K562 (cell line): Measurements from ENCODE around the gene HELB. TPM values are rescaled to one million over a fixed set of nuclear protein-coding genes. Genes with fewer than 3 reads are reported as not detected.

Experiments
- ATAC-seq: fragments of 200-7000 bp; cut with Tn5 transposase; 3 replicates; pipeline ENCODE4 v1.9.1; 2020; ENCODE audit warnings: moderate library complexity
- BruUV-seq: library from RNA; stranded (reverse); fragments of 400-500 nt; replicated peaks from 2 replicates; lab custom pipeline; 2021; lab: Mats Ljungman, UMichigan
- CTCF ChIA-PET: fragments of 300-600 bp; formaldehyde crosslinking; extraction: SDS; loops from one replicate; lab custom pipeline; 2021; ENCODE audit warnings: low intra/inter-chr PET ratio; lab: Yijun Ruan, JAX
- POLR2A ChIA-PET: fragments of 300-600, 350-650 bp; sonication (Branson Sonifier 250); formaldehyde crosslinking; extraction: SDS; loops from one replicate; lab custom pipeline; 2021; ENCODE audit warnings: antibody characterized with exemption, inconsistent platforms; lab: Yijun Ruan, JAX
- DNase-seq, 4 experiments: peaks; one replicate each; pipeline versions ENCODE4 v3.0.0 to v3.0.0-alpha.2; 2011 to 2018; ENCODE audit warnings: low spot score in 3 of 4, mixed read lengths in 3 of 4; ENCODE audit errors: extremely low read depth in 1 of 4
- FAIRE-seq: peaks from 2 replicates; lab custom pipeline; 2011; peaks lifted over from hg19 to GRCh38; lab: Jason Lieb, UNC
- H2AFZ ChIP-seq: 2 replicates; pipeline ENCODE4 v1.6.0; 2011; ENCODE audit warnings: low read depth, low read length, control low read depth, inconsistent platforms
- H3K27ac ChIP-seq: fragments of 200-600 bp; 3 replicates; pipeline ENCODE4 v1.8.0; 2011; ENCODE audit warnings: low read depth, mild to moderate bottlenecking, control low read depth, inconsistent platforms, low read length, moderate library complexity, mixed read lengths; ENCODE audit errors: extremely low read depth
- H3K27me3 ChIP-seq, 2 experiments: fragments of 300-600 bp in 1 of 2; 2 replicates in 1 of 2; 3 replicates in 1 of 2; pipeline versions ENCODE4 v1.6.0 to v1.8.0; 2011; ENCODE audit warnings: inconsistent platforms in 2 of 2, low read length in 2 of 2, mild to moderate bottlenecking in 1 of 2, mixed read lengths in 1 of 2, moderate library complexity in 1 of 2; ENCODE audit not compliant: control insufficient read depth in 2 of 2, insufficient read depth in 2 of 2
- H3K36me3 ChIP-seq: fragments of 300-600 bp; 3 replicates; pipeline ENCODE4 v1.8.0; 2011; ENCODE audit warnings: mild to moderate bottlenecking, low read length, inconsistent platforms; ENCODE audit not compliant: control insufficient read depth, insufficient read depth
- H3K4me1 ChIP-seq, 2 experiments: fragments of 200-600 bp in 1 of 2; replicated peaks in 1 of 2; 2 replicates in 1 of 2; 3 replicates in 1 of 2; pipeline versions ENCODE4 v1.5.1 to v1.8.0; 2011; ENCODE audit warnings: inconsistent platforms in 2 of 2, low read length in 2 of 2, mild to moderate bottlenecking in 1 of 2, mixed read lengths in 1 of 2, moderate library complexity in 1 of 2; ENCODE audit not compliant: control insufficient read depth in 2 of 2, insufficient read depth in 2 of 2
- H3K4me2 ChIP-seq: 2 replicates; pipeline ENCODE4 v1.6.1; 2011; ENCODE audit warnings: low read length, control low read depth, inconsistent platforms, mixed read lengths; ENCODE audit not compliant: insufficient read depth
- H3K4me3 ChIP-seq: fragments of 200-600 bp; sonication (generic), shearing (Covaris generic); 2 replicates; pipeline ENCODE4 v1.5.1; 2016; ENCODE audit warnings: control low read depth, inconsistent platforms
- H3K79me2 ChIP-seq: fragments of 200-600 bp; 3 replicates; pipeline ENCODE4 v1.8.0; 2011; ENCODE audit warnings: low read length, inconsistent platforms; ENCODE audit not compliant: control insufficient read depth, insufficient read depth
- H3K9ac ChIP-seq, 2 experiments: 2 replicates each; pipeline versions ENCODE4 v1.6.0 to v1.6.1; 2011; ENCODE audit warnings: low read depth in 2 of 2, low read length in 2 of 2, control low read depth in 1 of 2, inconsistent platforms in 1 of 2, mild to moderate bottlenecking in 1 of 2, mixed read lengths in 1 of 2; ENCODE audit not compliant: insufficient read depth in 1 of 2
- H3K9me1 ChIP-seq: one replicate; pipeline ENCODE4 v1.6.0; 2011; ENCODE audit warnings: inconsistent platforms, mild to moderate bottlenecking, low read length, moderate library complexity; ENCODE audit not compliant: control insufficient read depth, insufficient read depth
- H3K9me3 ChIP-seq: replicated peaks from 2 replicates; pipeline ENCODE4 v1.5.1; 2011; ENCODE audit warnings: low read depth, low read length, inconsistent platforms; ENCODE audit not compliant: control insufficient read depth, insufficient read depth
- H4K20me1 ChIP-seq: replicated peaks from 2 replicates; pipeline ENCODE4 v1.6.1; 2011; ENCODE audit warnings: low read length, inconsistent platforms, mixed read lengths; ENCODE audit not compliant: control insufficient read depth, insufficient read depth
- FOXM1 ChIP-seq, 2 experiments: fragments of 450-650 bp in 1 of 2; sonication (generic) in 1 of 2; formaldehyde crosslinking in 1 of 2; IDR thresholded peaks; 2 replicates each; pipeline versions ENCODE4 v1.6.1 to v1.9.0; 2017 to 2022; ENCODE audit warnings: low read depth in 2 of 2, mild to moderate bottlenecking in 2 of 2, missing genetic modification reagents in 1 of 2, moderate library complexity in 1 of 2
- HDGF ChIP-seq: fragments of 450-650 bp; IDR thresholded peaks from 2 replicates; pipeline ENCODE4 v1.6.1; 2016
- WGBS: fragments of 100-300 bp; shearing (Covaris generic); methylation state at CpG from one replicate; pipeline ENCODE4 v1.1.6; 2016; ENCODE audit warnings: low coverage, mixed read lengths; ENCODE audit not compliant: insufficient coverage; ENCODE audit errors: missing lambda C conversion rate; 5-methylcytosine and 5-hydroxymethylcytosine counted together
- in situ Hi-C: fragments of 300-500 bp; cut with MboI; formaldehyde crosslinking; loops from 4 replicates; pipeline ENCODE4 v1.15.0; 2018; ENCODE audit warnings: inconsistent platforms, mixed read lengths
- intact Hi-C: fragments of 100-400 bp; cut with micrococcal nuclease; formaldehyde crosslinking; loops from 2 replicates; pipeline ENCODE4 v1.14.2; 2022
- polyA plus RNA-seq, 8 experiments: library from polyadenylated mRNA; depleted of rRNA in 4 of 8; stranded (reverse) in 5 of 8; unstranded in 3 of 8; fragments of >200 nt; fragmentation: Nextera tagmentation in 2 of 8; fragmentation: Illumina TruSeq in 1 of 8; extraction: Ambion mirVana in 2 of 8; extraction: Trizol in 1 of 8; gene quantifications; 2 replicates each; pipeline versions ENCODE4 v1.2.1 to v1.2.3, GENCODE V29; 2011 to 2014; ENCODE audit warnings: inconsistent platforms in 1 of 8, missing spikeins in 1 of 8
- total RNA-seq, 7 experiments: library from RNA; depleted of rRNA in 6 of 7; stranded (reverse); fragments of >200 nt in 6 of 7; fragmentation: Illumina TruSeq in 2 of 7; extraction: Trizol in 2 of 7; gene quantifications; 2 replicates each; pipeline versions ENCODE4 v1.2.1 to v1.2.3, GENCODE V29; 2011 to 2021; ENCODE audit warnings: low replicate concordance in 1 of 7

Gene HELB
- total and polyA plus RNA-seq, 9 of the 15 experiments (the other 6 are each of a cell fraction or from before 2014, with no cell fraction given): 0.74 to 7.6 (median 2.4) TPM

DNA sequence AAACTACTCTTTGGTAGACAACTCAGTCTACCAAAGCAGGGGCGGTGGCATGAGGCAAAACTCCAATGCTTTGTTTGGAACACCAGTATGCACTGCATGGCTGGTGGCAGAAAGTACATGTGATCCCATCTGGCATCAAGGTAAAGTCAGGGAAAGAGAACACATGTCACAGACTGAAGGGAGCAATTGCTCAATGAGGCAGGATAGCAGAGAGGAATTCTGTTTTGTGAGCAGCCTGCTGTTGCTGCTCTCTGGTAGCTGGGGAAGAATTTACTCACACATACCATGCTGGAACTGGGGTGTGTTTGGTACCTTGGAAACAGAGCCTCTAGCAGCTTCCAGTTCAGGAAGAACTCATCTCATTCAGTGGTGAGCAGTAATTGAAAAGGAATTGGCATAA, 84.8 kb downstream of the HELB start:
- FAIRE-seq (no peak), ATAC-seq (no peak), DNase-seq (no peak)
- intact Hi-C loops: no loop called here
- Histone ChIP-seq H3K4me2 (no peak overlapping the region), H3K27ac (no peak overlapping the region), H3K4me1 (no peaks in the 10 kb centered on the region), H3K27me3 (peaks cover 3 to 5% of the 10 kb centered on the region in 2 experiments; a peak in 1 of 5 replicates), H3K9me1 (no peaks in the 10 kb centered on the region), H2AFZ (no peak overlapping the region), H3K79me2 (no peaks in the 10 kb centered on the region), H3K9me3 (no peaks in the 10 kb centered on the region), H3K36me3 (no peaks in the 10 kb centered on the region), H3K4me3 (no peak overlapping the region), H4K20me1 (no peaks in the 10 kb centered on the region), H3K9ac (no peak overlapping the region)
- WGBS: 6% methylated on average over 1 of the region's 1 CpG
- in situ Hi-C loops: no loop called here
- no peak for TF ChIP-seq FOXM1 (IDR thresholded peaks at IDR 0.05; ENCODE audit: low read depth)
- TF ChIP-seq FOXM1 (CRISPR knock-in tag; IDR thresholded peaks at IDR 0.05; ENCODE audit: low read depth): no peak
- no peak for TF ChIP-seq HDGF
- ChIA-PET CTCF (no interaction called here), POLR2A (interaction anchor here (0.6 kb wide), 1 partner anchor 156 kb away, joined by 3 read pairs; no protein-coding TSS in a partner anchor)
- BruUV-seq: no TSS peak

Other genes with a start within 250 kb of the HELB start
- gene LLPH, start 171.7 kb upstream of the HELB start, total RNA-seq (2014; rRNA removed): 19.1 and 22.6 TPM in 2 replicates
- gene LLPH, start 171.7 kb upstream of the HELB start, total RNA-seq (2014; rRNA removed; fragmentation: Illumina TruSeq; extraction: Trizol): 59.6 and 74.3 TPM in 2 replicates
- 58.5 and 65.5 TPM in 2 replicates for gene LLPH, start 171.7 kb upstream of the HELB start, total RNA-seq (2015; rRNA removed; fragmentation: Illumina TruSeq; extraction: Trizol)
- 26.3 and 27.8 TPM in 2 replicates for gene LLPH, start 171.7 kb upstream of the HELB start, total RNA-seq (2021)
- 14.1 and 23.9 TPM in 2 replicates for gene LLPH, start 171.7 kb upstream of the HELB start, polyA plus RNA-seq (2011; rRNA removed)
- gene LLPH, start 171.7 kb upstream of the HELB start, polyA plus RNA-seq (2014; fragmentation: Illumina TruSeq; extraction: Trizol): 62.1 and 72.0 TPM in 2 replicates
- gene LLPH, start 171.7 kb upstream of the HELB start, polyA plus RNA-seq (2014; fragmentation: Nextera tagmentation; extraction: Ambion mirVana): 10 to 100 TPM; 67.4 to 87.3 TPM
- gene LLPH, start 171.7 kb upstream of the HELB start, polyA plus RNA-seq (2014; rRNA removed): 41.0 and 48.7 TPM in 2 replicates
- gene TMBIM4, start 132.5 kb upstream of the HELB start, total RNA-seq (2014; rRNA removed): 18.6 and 19.5 TPM in 2 replicates
- gene TMBIM4, start 132.5 kb upstream of the HELB start, total RNA-seq (2014; rRNA removed; fragmentation: Illumina TruSeq; extraction: Trizol): 49.8 and 57.5 TPM in 2 replicates
- 46.1 and 50.0 TPM in 2 replicates for gene TMBIM4, start 132.5 kb upstream of the HELB start, total RNA-seq (2015; rRNA removed; fragmentation: Illumina TruSeq; extraction: Trizol)
- 41.2 and 46.5 TPM in 2 replicates for gene TMBIM4, start 132.5 kb upstream of the HELB start, total RNA-seq (2021)
- 53.9 and 67.4 TPM in 2 replicates for gene TMBIM4, start 132.5 kb upstream of the HELB start, polyA plus RNA-seq (2011; rRNA removed)
- gene TMBIM4, start 132.5 kb upstream of the HELB start, polyA plus RNA-seq (2014; fragmentation: Illumina TruSeq; extraction: Trizol): 49.7 and 70.1 TPM in 2 replicates
- gene TMBIM4, start 132.5 kb upstream of the HELB start, polyA plus RNA-seq (2014; fragmentation: Nextera tagmentation; extraction: Ambion mirVana): 100 to 1,000 TPM; 231 to 272 TPM
- 61.8 and 104 TPM in 2 replicates for gene TMBIM4, start 132.5 kb upstream of the HELB start, polyA plus RNA-seq (2014; rRNA removed)
- 0.09 TPM in 1 of 2 replicates, not detected in the other for gene IRAK3, start 113.3 kb upstream of the HELB start, total RNA-seq (2014; rRNA removed)
- not detected in 2 replicates for gene IRAK3, start 113.3 kb upstream of the HELB start, total RNA-seq (2014; rRNA removed; fragmentation: Illumina TruSeq; extraction: Trizol)
- not detected in 2 replicates for gene IRAK3, start 113.3 kb upstream of the HELB start, total RNA-seq (2015; rRNA removed; fragmentation: Illumina TruSeq; extraction: Trizol)
- 0.07 TPM in 1 of 2 replicates, not detected in the other for gene IRAK3, start 113.3 kb upstream of the HELB start, total RNA-seq (2021)
- 0.06 TPM in 1 of 2 replicates, not detected in the other for gene IRAK3, start 113.3 kb upstream of the HELB start, polyA plus RNA-seq (2011; rRNA removed)
- gene IRAK3, start 113.3 kb upstream of the HELB start, polyA plus RNA-seq (2014; fragmentation: Illumina TruSeq; extraction: Trizol): not detected in 2 replicates
- gene IRAK3, start 113.3 kb upstream of the HELB start, polyA plus RNA-seq (2014; fragmentation: Nextera tagmentation; extraction: Ambion mirVana): not detected
- gene IRAK3, start 113.3 kb upstream of the HELB start, polyA plus RNA-seq (2014; rRNA removed): not detected in 2 replicates